ENCODE results near the gene SMOC1. TPM values are rescaled to one million over a fixed set of nuclear protein-coding genes. Genes with fewer than 3 reads are reported as not detected.

Gene SMOC1
- total and polyA plus RNA-seq, 2 of the 8 experiments (the other 6 are each of a cell fraction or from before 2014, with no cell fraction given): 1.6 to 2.4 TPM

DNA sequence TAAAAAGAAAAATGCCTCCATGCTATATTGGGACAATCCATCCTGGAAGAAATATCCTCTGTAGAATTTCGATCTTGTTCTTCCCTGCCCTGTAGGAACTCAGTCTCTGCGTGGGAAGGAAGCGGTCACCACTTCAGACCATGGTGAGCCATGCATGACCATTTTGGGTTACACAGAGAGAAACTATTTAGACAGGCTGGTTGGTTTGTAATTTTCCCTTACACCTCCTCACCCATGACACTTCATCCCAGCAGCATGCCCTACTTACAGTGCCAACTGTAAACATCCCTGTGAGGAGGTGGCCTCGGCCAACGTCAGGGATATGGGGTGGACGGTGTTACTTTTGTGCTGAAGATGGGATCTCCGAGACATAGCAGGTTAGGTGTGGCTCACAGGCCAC is 121.4 kb downstream of the SMOC1 start:
- Histone ChIP-seq H2BK120ac (replicated peaks; ENCODE audit: low read depth, low read length) (no peak overlapping the region), H2BK12ac (ENCODE audit: low read depth, low read length) (no peak overlapping the region), H3K18ac (ENCODE audit: extremely low read depth, low read length) (no peak overlapping the region), H3K9me3 (ENCODE audit: insufficient read depth in 2 of 2, low read depth in 1 of 2, low read length in 1 of 2) (no peaks in the 10 kb centered on the region), H2BK5ac (ENCODE audit: low read depth, low read length) (no peak overlapping the region), H3K23ac (ENCODE audit: insufficient read length) (no peak overlapping the region), H3K4ac (replicated peaks; ENCODE audit: insufficient read length, low read depth, low read length) (no peak overlapping the region), H4K20me1 (replicated peaks in 1 of 2; ENCODE audit: control insufficient read depth in 1 of 2, insufficient read depth in 2 of 2, low read length in 2 of 2) (no peaks in the 10 kb centered on the region), H4K8ac (ENCODE audit: extremely low read depth, insufficient read depth, low read length) (no peak overlapping the region), H3K23me2 (ENCODE audit: low read depth, low read length) (no peaks in the 10 kb centered on the region), H3K4me3 (ENCODE audit: extremely low read depth in 1 of 4, insufficient read depth in 2 of 4, low read depth in 3 of 4, low read length in 4 of 4) (no peak overlapping the region), H2BK15ac (ENCODE audit: low read length) (no peak overlapping the region), H3K4me1 (replicated peaks in 1 of 4; ENCODE audit: control insufficient read depth in 3 of 4, insufficient read depth in 4 of 4, low read length in 3 of 4) (no peaks in the 10 kb centered on the region), H3K79me1 (ENCODE audit: low read depth, low read length) (no peaks in the 10 kb centered on the region), H2AFZ (ENCODE audit: low read length) (no peak overlapping the region), H3K27me3 (replicated peaks in 1 of 4; ENCODE audit: control insufficient read depth in 3 of 4, extremely low read depth in 1 of 4, insufficient read depth in 3 of 4, low read length in 3 of 4) (no peaks in the 10 kb centered on the region), H4K91ac (replicated peaks; ENCODE audit: insufficient read length, low read length) (no peak overlapping the region), H3K27ac (ENCODE audit: low read depth, low read length) (no peak overlapping the region), H3K36me3 (ENCODE audit: control insufficient read depth in 2 of 4, insufficient read depth in 4 of 4, low read length in 3 of 4) (no peaks in the 10 kb centered on the region), H3K9ac (replicated peaks in 1 of 4; ENCODE audit: extremely low read depth in 1 of 4, low read depth in 3 of 4, low read length in 3 of 4) (no peak overlapping the region), H3K14ac (ENCODE audit: insufficient read length) (no peak overlapping the region), H4K5ac (ENCODE audit: insufficient read length, low read depth, low read length) (no peak overlapping the region), H3K56ac (replicated peaks; ENCODE audit: insufficient read length, low read depth, low read length) (no peak overlapping the region), H3K4me2 (ENCODE audit: insufficient read depth in 1 of 2, low read depth in 2 of 2, low read length in 2 of 2) (no peak overlapping the region), H2AK5ac (ENCODE audit: low read depth, low read length) (no peak overlapping the region), H2BK20ac (ENCODE audit: low read length) (no peak overlapping the region), H3K79me2 (ENCODE audit: control insufficient read depth in 1 of 2, insufficient read depth in 2 of 2, low read length in 2 of 2) (no peaks in the 10 kb centered on the region)
- POLR2A ChIA-PET (ENCODE audit: partially characterized antibody): no interaction called here
- CTCF ChIA-PET (ENCODE audit: partially characterized antibody): interaction anchor here (1.4 to 2.2 kb wide), 2 partner anchors 10 to 21 kb away, joined by 5 to 8 read pairs; no protein-coding TSS in a partner anchor
- no peak for DNase-seq (ENCODE audit: low read depth in 1 of 2, low spot score in 2 of 2)
- 91% methylated on average over 7 of the region's 7 CpGs; no CpG with 5 or more reads in 1 of the 2 experiments for WGBS, 2 experiments (ENCODE audit: extremely low coverage in 1 of 2, insufficient coverage in 1 of 2, insufficient read length in 1 of 2, insufficient replicate concordance in 2 of 2, low coverage in 1 of 2, low lambda C conversion rate in 2 of 2, missing lambda C conversion rate in 1 of 2)
- FAIRE-seq: no peak
- TF ChIP-seq SP4 (IDR thresholded peaks at IDR 0.05; ENCODE audit: low read length) (no peak), SP2 (IDR thresholded peaks at IDR 0.05; ENCODE audit: low read length) (no peak), EGR1 (IDR thresholded peaks at IDR 0.05; ENCODE audit: borderline replicate concordance, low read depth, low read length) (no peak), BACH1 (IDR thresholded peaks at IDR 0.05; ENCODE audit: low read length) (no peak), RBBP5 (IDR thresholded peaks at IDR 0.05; ENCODE audit: borderline replicate concordance, low read depth, low read length) (no peak), CHD2 (IDR thresholded peaks at IDR 0.05; ENCODE audit: low read length) (no peak), SIX5 (IDR thresholded peaks at IDR 0.05; ENCODE audit: low read depth, low read length) (no peak), GTF2F1 (IDR thresholded peaks at IDR 0.05; ENCODE audit: borderline replicate concordance, low read depth, low read length) (no peak)
- TF ChIP-seq, protein P1, sequence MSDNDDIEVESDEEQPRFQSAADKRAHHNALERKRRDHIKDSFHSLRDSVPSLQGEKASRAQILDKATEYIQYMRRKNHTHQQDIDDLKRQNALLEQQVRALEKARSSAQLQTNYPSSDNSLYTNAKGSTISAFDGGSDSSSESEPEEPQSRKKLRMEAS (IDR thresholded peaks at IDR 0.05): no peak

All from H1 (cell line).